MM.1S (cell line): Measurements from ENCODE around the gene KIAA0040.
A peak's percentile ranks its signal among the peaks of the same experiment; 100 is the strongest.

Experiments used
- DNase-seq: peaks from one replicate; pipeline ENCODE4 v3.0.0-alpha.2; 2015
- H2AFZ ChIP-seq: fragments of 300-600 bp; sonication (generic); 2 replicates; pipeline ENCODE4 v1.6.0; 2016; ENCODE audit warnings: antibody characterized with exemption, low read length
- H3F3A ChIP-seq: fragments of 300-600 bp; sonication (generic); 2 replicates; pipeline ENCODE4 v1.6.1; 2016; ENCODE audit warnings: mild to moderate bottlenecking, antibody characterized with exemption, low read length, moderate library complexity, mixed read lengths; ENCODE audit not compliant: insufficient read depth
- H3K27ac ChIP-seq: fragments of 300-600 bp; sonication (generic); 2 replicates; pipeline ENCODE4 v1.5.1; 2016; ENCODE audit warnings: mild to moderate bottlenecking, low read length
- H3K27me3 ChIP-seq: fragments of 300-600 bp; sonication (generic); replicated peaks from 2 replicates; pipeline ENCODE4 v1.6.0; 2016; ENCODE audit warnings: low read length; ENCODE audit not compliant: insufficient read depth
- H3K36me3 ChIP-seq: fragments of 300-600 bp; sonication (generic); replicated peaks from 2 replicates; pipeline ENCODE4 v1.6.1; 2016; ENCODE audit warnings: mild to moderate bottlenecking, low read length, mixed read lengths; ENCODE audit not compliant: insufficient read depth
- H3K4me1 ChIP-seq: fragments of 300-600 bp; sonication (generic); 2 replicates; pipeline ENCODE4 v1.6.1; 2016; ENCODE audit warnings: low read length, mixed read lengths
- H3K4me2 ChIP-seq: fragments of 300-600 bp; sonication (generic); 2 replicates; pipeline ENCODE4 v1.6.0; 2016; ENCODE audit warnings: low read depth, low read length
- H3K4me3 ChIP-seq: fragments of 300-600 bp; sonication (generic); 2 replicates; pipeline ENCODE4 v1.5.1; 2016; ENCODE audit warnings: low read length, mixed read lengths
- H3K79me2 ChIP-seq: fragments of 300-600 bp; sonication (generic); 2 replicates; pipeline ENCODE4 v1.6.1; 2016; ENCODE audit warnings: mixed run types, low read length, mixed read lengths
- H3K9ac ChIP-seq: fragments of 300-600 bp; sonication (generic); 2 replicates; pipeline ENCODE4 v1.6.1; 2016; ENCODE audit warnings: low read length, mixed read lengths
- H3K9me2 ChIP-seq: fragments of 300-600 bp; sonication (generic); replicated peaks from 2 replicates; pipeline ENCODE4 v1.6.1; 2016; ENCODE audit warnings: mild to moderate bottlenecking, low read length, mixed read lengths; ENCODE audit not compliant: insufficient read depth
- H3K9me3 ChIP-seq: fragments of 300-600 bp; sonication (generic); replicated peaks from 2 replicates; pipeline ENCODE4 v1.6.1; 2016; ENCODE audit warnings: mild to moderate bottlenecking, low read length, mixed read lengths; ENCODE audit not compliant: insufficient read depth
- H4K20me1 ChIP-seq: fragments of 300-600 bp; sonication (generic); 2 replicates; pipeline ENCODE4 v1.6.1; 2016; ENCODE audit warnings: mild to moderate bottlenecking, low read length, moderate library complexity, mixed read lengths; ENCODE audit not compliant: insufficient read depth
- CTCF ChIP-seq: fragments of 300-600 bp; sonication (generic); IDR thresholded peaks from 2 replicates; pipeline ENCODE4 v1.5.1; 2016; ENCODE audit warnings: antibody characterized with exemption, low read length, mixed read lengths
- EZH2 ChIP-seq: fragments of 300-600 bp; sonication (generic); optimal IDR thresholded peaks from 2 replicates; pipeline ENCODE3; 2017; ENCODE audit warnings: low read depth, mild to moderate bottlenecking, antibody characterized with exemption, low read length, mixed read lengths
- EZH2phosphoT487 ChIP-seq: fragments of 300-600 bp; sonication (generic); IDR thresholded peaks from 2 replicates; pipeline ENCODE4 v1.6.1; 2018; ENCODE audit warnings: antibody characterized with exemption, low read length

KIAA0040 gene

GRCh38 chr1:175192111-175192629 lies 406 bp downstream of the KIAA0040 start:
- H3K4me1 ChIP-seq = peaks cover 57% of the 10 kb centered on the region
- TF ChIP-seq EZH2 = no peak
- peak; percentile 14; the same call in 1 of the 2 replicates for TF ChIP-seq CTCF
- no peaks in the 10 kb centered on the region for H3K27me3 ChIP-seq
- no peaks in the 10 kb centered on the region for H3K9me3 ChIP-seq
- H3K9ac ChIP-seq = peak overlapping the region; percentile 74
- peak overlapping the region; percentile 79 for H3K4me2 ChIP-seq
- H4K20me1 ChIP-seq = no peaks in the 10 kb centered on the region
- H2AFZ ChIP-seq = peak overlapping the region; percentile 49
- DNase-seq = peak; percentile 66
- H3K9me2 ChIP-seq = no peaks in the 10 kb centered on the region
- H3K27ac ChIP-seq = peak overlapping the region; percentile 66; the same call in 1 of the 2 replicates
- peak overlapping the region; percentile 87 for H3K4me3 ChIP-seq
- no peaks in the 10 kb centered on the region for H3K36me3 ChIP-seq
- H3K79me2 ChIP-seq = peaks cover 54% of the 10 kb centered on the region
- peaks cover 26% of the 10 kb centered on the region for H3F3A ChIP-seq

- DNase-seq = peak; percentile 81
- H3K4me3 ChIP-seq = peak overlapping the region; percentile 87
- no peaks in the 10 kb centered on the region for H3K9me2 ChIP-seq
- TF ChIP-seq EZH2 (no peak), EZH2phosphoT487 (no peak), CTCF (no peak)
- H3K79me2 ChIP-seq = peaks cover 59% of the 10 kb centered on the region
- H3K36me3 ChIP-seq = no peaks in the 10 kb centered on the region
- peak overlapping the region; percentile 79 for H3K4me2 ChIP-seq
- H3K27ac ChIP-seq = peak overlapping the region; percentile 66; the same call in 1 of the 2 replicates
- H3K9ac ChIP-seq = peak overlapping the region; percentile 74
- no peaks in the 10 kb centered on the region for H3K27me3 ChIP-seq
- peak overlapping the region; percentile 49; the same call in 1 of the 2 replicates for H2AFZ ChIP-seq
- peaks cover 62% of the 10 kb centered on the region for H3K4me1 ChIP-seq
- no peaks in the 10 kb centered on the region for H3K9me3 ChIP-seq
- peaks cover 26% of the 10 kb centered on the region for H3F3A ChIP-seq
- H4K20me1 ChIP-seq = 0 out of 2 replicates have a peak, but pooled peaks cover 1% of the 10 kb centered on the region
Observed at GRCh38 chr1:175191659-175192058, 917 bp downstream of the KIAA0040 start.

- peak overlapping the region; percentile 87 for H3K4me3 ChIP-seq
Observed at GRCh38 chr1:175188936-175189335, 3.6 kb downstream of the KIAA0040 start.

More at GRCh38 chr1:175188936-175189335, 3.6 kb downstream of the KIAA0040 start:
- peak; percentile 70 for DNase-seq
- Histone ChIP-seq H3K4me1 (peaks cover 58% of the 10 kb centered on the region), H3K27me3 (no peaks in the 10 kb centered on the region), H4K20me1 (peaks cover 15% of the 10 kb centered on the region; the same call in 1 of the 2 replicates), H2AFZ (no peak overlapping the region), H3K9me3 (no peaks in the 10 kb centered on the region), H3K9me2 (no peaks in the 10 kb centered on the region), H3K27ac (peak overlapping the region; percentile 59; the same call in 1 of the 2 replicates), H3K36me3 (0 out of 2 replicates have a peak, but pooled peaks cover 3% of the 10 kb centered on the region), H3K9ac (peak overlapping the region; percentile 1; the same call in 1 of the 2 replicates), H3K79me2 (peaks cover 86% of the 10 kb centered on the region), H3K4me2 (peak overlapping the region; percentile 79), H3F3A (peaks cover 26% of the 10 kb centered on the region)
- TF ChIP-seq CTCF (no peak), EZH2 (no peak), EZH2phosphoT487 (no peak)
